Liver (tissue), 9 donors: ENCODE data around the gene CMTM1. TPM values are rescaled to one million over a fixed set of nuclear protein-coding genes. Genes with fewer than 3 reads are reported as not detected.

Experiments used
- DNase-seq: peaks from one replicate; pipeline ENCODE4 v3.0.0-alpha.2; 2017; ENCODE audit warnings: low spot score
- H3K27ac ChIP-seq, 2 donors: one replicate each; pipeline ENCODE4 v1.7.0; 2013; ENCODE audit warnings: inconsistent platforms in 2 of 2, low read length in 2 of 2, control low read depth in 1 of 2, low read depth in 1 of 2, mild to moderate bottlenecking in 1 of 2
- H3K27me3 ChIP-seq, 4 donors: one replicate each; pipeline versions ENCODE4 v1.6.1 to v1.7.0; 2013; ENCODE audit warnings: low read length in 3 of 4, inconsistent platforms in 1 of 4, mild to moderate bottlenecking in 1 of 4, moderate library complexity in 1 of 4; ENCODE audit not compliant: control insufficient read depth in 4 of 4, insufficient read depth in 4 of 4
- H3K36me3 ChIP-seq, 4 donors: one replicate each; pipeline versions ENCODE4 v1.6.1 to v1.7.0; 2013; ENCODE audit warnings: low read length in 3 of 4, mild to moderate bottlenecking in 3 of 4, low read depth in 1 of 4, moderate library complexity in 1 of 4; ENCODE audit not compliant: control insufficient read depth in 4 of 4, insufficient read depth in 3 of 4
- H3K4me1 ChIP-seq, 4 donors: one replicate each; pipeline versions ENCODE4 v1.6.1 to v1.7.0; 2013; ENCODE audit warnings: low read length in 3 of 4, mild to moderate bottlenecking in 3 of 4, moderate library complexity in 1 of 4; ENCODE audit not compliant: control insufficient read depth in 4 of 4, insufficient read depth in 4 of 4
- H3K4me3 ChIP-seq, 3 donors: one replicate each; pipeline versions ENCODE4 v1.6.1 to v1.7.0; 2013; ENCODE audit warnings: low read length in 3 of 3, control low read depth in 1 of 3, low read depth in 1 of 3, mild to moderate bottlenecking in 1 of 3
- H3K9ac ChIP-seq, 2 donors: one replicate each; pipeline ENCODE4 v1.7.0; 2013; ENCODE audit warnings: low read length in 2 of 2, mild to moderate bottlenecking in 2 of 2, moderate library complexity in 2 of 2, control low read depth in 1 of 2, low read depth in 1 of 2
- H3K9me3 ChIP-seq, 4 donors: one replicate each; pipeline versions ENCODE4 v1.6.1 to v1.7.0; 2013; ENCODE audit warnings: low read length in 3 of 4; ENCODE audit not compliant: control insufficient read depth in 4 of 4
- ATF3 ChIP-seq: IDR thresholded peaks from 2 replicates; pipeline ENCODE4 v1.6.1; 2016; ENCODE audit warnings: antibody characterized with exemption
- CTCF ChIP-seq: fragments of 150-350 bp; IDR thresholded peaks from 2 replicates; pipeline ENCODE4 v1.5.1; 2017; ENCODE audit warnings: improper control_type of control experiment, low read depth, low read length; ENCODE audit not compliant: missing input control
- EGR1 ChIP-seq, 2 donors: IDR thresholded peaks; 2 replicates each; pipeline ENCODE4 v1.6.1; 2016 to 2018; ENCODE audit warnings: antibody characterized with exemption in 2 of 2, low read depth in 2 of 2
- FOXA1 ChIP-seq: IDR thresholded peaks from 2 replicates; pipeline ENCODE4 v1.6.1; 2016; ENCODE audit warnings: antibody characterized with exemption
- FOXA2 ChIP-seq: IDR thresholded peaks from 2 replicates; pipeline ENCODE4 v1.6.1; 2016; ENCODE audit warnings: antibody characterized with exemption
- GABPA ChIP-seq, 2 donors: IDR thresholded peaks in 1 of 2; conservative IDR thresholded peaks in 1 of 2; 2 replicates each; pipeline ENCODE4 v1.6.1; 2016; ENCODE audit warnings: antibody characterized with exemption in 2 of 2, mild to moderate bottlenecking in 1 of 2, moderate library complexity in 1 of 2
- HNF4A ChIP-seq, 2 donors: conservative IDR thresholded peaks; 2 replicates each; pipeline ENCODE4 v1.6.1; 2016; ENCODE audit warnings: antibody characterized with exemption in 2 of 2, mild to moderate bottlenecking in 2 of 2
- HNF4G ChIP-seq: IDR thresholded peaks from 2 replicates; pipeline ENCODE4 v1.6.1; 2016; ENCODE audit warnings: antibody characterized with exemption
- JUND ChIP-seq, 2 donors: IDR thresholded peaks; 2 replicates each; pipeline ENCODE4 v1.6.1; 2016; ENCODE audit warnings: antibody characterized with exemption in 2 of 2
- MAX ChIP-seq: IDR thresholded peaks from 2 replicates; pipeline ENCODE4 v1.6.1; 2016; ENCODE audit warnings: antibody characterized with exemption
- NR2F2 ChIP-seq: IDR thresholded peaks from 2 replicates; pipeline ENCODE4 v1.6.1; 2016; ENCODE audit warnings: antibody characterized with exemption
- RAD21 ChIP-seq, 2 donors: IDR thresholded peaks; 2 replicates each; pipeline ENCODE4 v1.6.1; 2016; ENCODE audit warnings: antibody characterized with exemption in 2 of 2, mild to moderate bottlenecking in 2 of 2
- REST ChIP-seq: IDR thresholded peaks from 2 replicates; pipeline ENCODE4 v1.6.1; 2016; ENCODE audit warnings: antibody characterized with exemption, mild to moderate bottlenecking
- RXRA ChIP-seq, 2 donors: IDR thresholded peaks; 2 replicates each; pipeline ENCODE4 v1.6.1; 2017 to 2018; ENCODE audit warnings: antibody characterized with exemption in 2 of 2, mild to moderate bottlenecking in 1 of 2
- SP1 ChIP-seq: IDR thresholded peaks from 2 replicates; pipeline ENCODE4 v1.6.1; 2018; ENCODE audit warnings: antibody characterized with exemption, mild to moderate bottlenecking
- TAF1 ChIP-seq: conservative IDR thresholded peaks from 2 replicates; pipeline ENCODE4 v1.6.1; 2016; ENCODE audit warnings: antibody characterized with exemption, mild to moderate bottlenecking
- YY1 ChIP-seq: IDR thresholded peaks from 2 replicates; pipeline ENCODE4 v1.6.1; 2016; ENCODE audit warnings: antibody characterized with exemption, mild to moderate bottlenecking
- ZBTB33 ChIP-seq: IDR thresholded peaks from 2 replicates; pipeline ENCODE4 v1.6.1; 2016; ENCODE audit warnings: antibody characterized with exemption
- whole genome bisulfite sequencing: extraction: QIAGEN DNeasy Blood & Tissue Kit; methylation state at CpG from one replicate; pipeline ENCODE4 v1.1.7; 2013; 5-methylcytosine and 5-hydroxymethylcytosine counted together
- polyA plus RNA-seq, 2 donors: library from polyadenylated mRNA; stranded (reverse) in 1 of 2; unstranded in 1 of 2; fragments of 200-250 nt in 1 of 2; fragments of >200 nt in 1 of 2; fragmentation: Nextera tagmentation in 1 of 2; extraction: Ambion mirVana in 1 of 2; gene quantifications; one replicate each; pipeline versions ENCODE4 v1.2.1 to v1.2.3, GENCODE V29; 2013 to 2015
- total RNA-seq, 2 donors: library from RNA; depleted of rRNA; stranded (reverse); fragments of >200 nt; gene quantifications; one replicate each; pipeline ENCODE4 v1.2.3, GENCODE V29; 2014
- donor health status: healthy.
- donor health status: healthy.
- donor health status: healthy.
- donor health status: healthy.
- donor health status: healthy.

CMTM1 gene
- total and polyA plus RNA-seq, 4 donors, result 0.32 to 0.84 (median 0.49) TPM

DNA sequence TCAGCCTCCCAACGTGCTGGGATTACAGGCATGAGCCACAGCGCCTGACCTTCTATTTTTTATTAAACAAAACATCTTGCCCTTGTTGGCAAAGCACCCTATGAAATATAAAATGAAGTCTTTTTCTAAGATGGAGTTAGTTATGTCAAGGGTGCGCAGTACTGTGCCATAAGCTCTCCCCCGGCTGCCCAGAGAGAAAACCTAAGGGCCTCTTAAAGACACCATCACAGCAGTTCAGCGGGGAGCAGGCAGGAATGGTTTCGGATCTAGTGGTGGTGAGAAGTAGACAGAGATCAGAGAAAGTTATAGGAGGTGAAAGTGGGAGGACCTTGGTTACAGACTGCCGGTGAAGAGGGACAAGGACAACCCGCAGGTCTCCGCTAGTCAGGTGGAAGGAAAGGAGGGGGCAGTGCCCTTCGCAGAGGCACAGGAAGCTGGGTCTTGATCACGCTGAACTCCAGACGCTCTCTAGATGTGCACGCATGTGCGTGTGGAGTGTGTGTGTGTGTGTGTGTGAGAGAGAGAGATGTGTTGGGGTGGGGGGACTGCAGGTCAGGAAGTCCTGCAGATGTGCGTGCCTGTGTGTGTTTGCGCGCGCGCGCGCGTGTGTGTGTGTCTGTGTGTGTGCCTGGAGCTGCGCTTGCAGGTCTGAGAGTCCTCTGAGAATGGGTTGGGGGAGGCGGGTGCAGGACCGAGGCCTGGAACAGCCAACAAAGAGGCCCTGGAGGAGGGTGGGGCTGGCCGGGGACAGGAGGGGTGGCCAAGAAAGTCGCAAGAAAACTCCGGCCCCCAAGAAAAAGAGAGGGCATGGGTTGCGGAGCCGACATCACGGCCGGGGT, 37.5 kb downstream of the CMTM1 start:
- Histone ChIP-seq H3K9me3 (no peaks in the 10 kb centered on the region), H3K9ac (no peak overlapping the region), H3K4me1 (peaks cover 2 to 16% (median 7%) of the 10 kb centered on the region in 4 donors), H3K36me3 (no peaks in the 10 kb centered on the region), H3K27ac (peak overlapping the region in 1 of 2 donors; percentile 31), H3K27me3 (no peaks in the 10 kb centered on the region), H3K4me3 (peak overlapping the region; percentile 1 to 70 (median 26))
- DNase-seq, result peak; percentile 56
- TF ChIP-seq NR2F2 (no peak), CTCF (no peak), RXRA (IDR thresholded peaks at IDR 0.05) (no peak), SP1 (no peak), HNF4A (conservative IDR thresholded peaks at IDR 0.05) (no peak), TAF1 (no peak), EGR1 (IDR thresholded peaks at IDR 0.05; ENCODE audit: low read depth in 2 of 2) (no peak), GABPA (IDR thresholded peaks at IDR 0.05 in 1 of 2, conservative IDR thresholded peaks at IDR 0.05 in 1 of 2) (no peak), YY1 (no peak), RAD21 (IDR thresholded peaks at IDR 0.05) (no peak), FOXA2 (no peak), FOXA1 (no peak), REST (no peak), JUND (IDR thresholded peaks at IDR 0.05) (no peak), ATF3 (no peak), HNF4G (no peak), ZBTB33 (no peak), MAX (no peak)
- 40% methylated on average over 32 of the region's 32 CpGs for WGBS
